ENCODE measurements around the gene FBXO40. TPM values are rescaled to one million over a fixed set of nuclear protein-coding genes. Genes with fewer than 3 reads are reported as not detected.

Gene FBXO40
- total and polyA plus RNA-seq, 12 donors, result 2.9 to 279 (median 217) TPM

DNA sequence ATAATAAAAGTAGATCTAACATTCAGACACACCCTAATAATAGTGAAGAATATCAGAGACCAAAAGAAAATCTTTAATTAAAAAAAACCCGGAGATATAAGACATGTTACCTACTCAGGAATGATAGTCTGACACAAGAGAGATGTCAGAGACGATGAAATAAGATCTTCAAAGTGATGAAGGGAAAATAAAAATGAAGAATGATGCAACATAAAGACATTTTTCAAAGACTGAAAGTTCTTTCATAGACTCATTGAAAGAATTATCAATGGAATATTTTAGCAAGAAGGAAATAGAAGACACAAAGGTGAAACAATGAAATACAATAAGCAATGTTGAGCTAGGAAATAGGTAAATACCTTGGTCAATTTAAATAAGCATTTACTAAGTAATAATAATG, 47.9 kb downstream of the FBXO40 start:
- TF ChIP-seq, protein P1, sequence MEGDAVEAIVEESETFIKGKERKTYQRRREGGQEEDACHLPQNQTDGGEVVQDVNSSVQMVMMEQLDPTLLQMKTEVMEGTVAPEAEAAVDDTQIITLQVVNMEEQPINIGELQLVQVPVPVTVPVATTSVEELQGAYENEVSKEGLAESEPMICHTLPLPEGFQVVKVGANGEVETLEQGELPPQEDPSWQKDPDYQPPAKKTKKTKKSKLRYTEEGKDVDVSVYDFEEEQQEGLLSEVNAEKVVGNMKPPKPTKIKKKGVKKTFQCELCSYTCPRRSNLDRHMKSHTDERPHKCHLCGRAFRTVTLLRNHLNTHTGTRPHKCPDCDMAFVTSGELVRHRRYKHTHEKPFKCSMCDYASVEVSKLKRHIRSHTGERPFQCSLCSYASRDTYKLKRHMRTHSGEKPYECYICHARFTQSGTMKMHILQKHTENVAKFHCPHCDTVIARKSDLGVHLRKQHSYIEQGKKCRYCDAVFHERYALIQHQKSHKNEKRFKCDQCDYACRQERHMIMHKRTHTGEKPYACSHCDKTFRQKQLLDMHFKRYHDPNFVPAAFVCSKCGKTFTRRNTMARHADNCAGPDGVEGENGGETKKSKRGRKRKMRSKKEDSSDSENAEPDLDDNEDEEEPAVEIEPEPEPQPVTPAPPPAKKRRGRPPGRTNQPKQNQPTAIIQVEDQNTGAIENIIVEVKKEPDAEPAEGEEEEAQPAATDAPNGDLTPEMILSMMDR (IDR thresholded peaks at IDR 0.05), result no peak

DNA sequence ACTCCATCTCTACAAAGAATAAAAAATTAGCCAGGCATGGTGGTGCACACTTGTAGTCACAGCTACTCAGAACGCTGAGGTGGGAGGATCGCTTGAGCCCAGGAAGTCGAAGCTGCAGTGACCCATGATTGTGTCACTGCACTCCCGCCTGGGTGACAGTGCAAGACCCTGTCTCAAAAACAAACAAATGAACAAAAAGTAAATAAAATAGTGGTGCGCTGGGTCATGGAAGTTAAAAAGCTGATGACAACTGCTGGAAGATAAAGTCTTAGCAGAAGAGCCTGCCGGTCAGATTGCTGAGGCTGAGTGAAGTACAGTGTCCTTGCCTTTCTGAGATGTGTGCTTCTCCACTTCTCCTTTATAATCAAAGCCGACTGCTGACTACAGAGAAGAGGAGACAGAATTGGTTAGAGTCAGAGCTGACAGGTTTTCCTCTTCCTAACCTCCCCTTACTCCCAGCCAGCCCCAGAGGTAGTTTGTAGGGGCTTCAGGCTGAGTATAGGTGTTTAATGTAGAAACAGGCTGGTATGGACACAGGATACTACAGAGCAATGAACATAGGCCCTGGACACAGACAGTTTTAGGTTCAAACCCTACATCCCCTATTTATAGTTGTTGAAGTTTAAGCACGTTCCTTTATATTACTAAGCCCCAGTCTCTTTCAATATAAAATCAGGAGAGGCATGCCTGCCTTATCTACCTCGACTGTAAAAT, 49.6 kb downstream of the FBXO40 start:
- ATAC-seq, result no peak
- intact Hi-C loops (cut with DNase I), result loop anchor here in 2 of 10 donors (10.0 kb wide), 2 partner anchors 48 to 78 kb away; partner anchors contain the start of genes ARGFX (in 1 of the 2) and FBXO40 (in 1 of the 2)

More for the DNA sequence above, 47.9 kb downstream of the FBXO40 start:
- no peaks in the 10 kb centered on the region for H3K4me1 ChIP-seq
- no peaks in the 10 kb centered on the region for H3K27me3 ChIP-seq
- 95 to 97% methylated on average over 2 of the region's 2 CpGs for WGBS, 2 donors
- no peak overlapping the region for H3K27ac ChIP-seq
- ATAC-seq (no peak), DNase-seq (no peak)
- peaks cover 0 to 93% (median 5%) of the 10 kb centered on the region in 9 donors for H3K36me3 ChIP-seq
- no peak overlapping the region for H3K4me3 ChIP-seq
- no peaks in the 10 kb centered on the region for H3K9me3 ChIP-seq
- intact Hi-C loops (cut with DNase I), result loop anchor here in 2 of 10 donors (10.0 kb wide), 2 partner anchors 46 to 76 kb away; partner anchors contain the start of genes ARGFX (in 1 of the 2) and FBXO40 (in 1 of the 2)

DNA sequence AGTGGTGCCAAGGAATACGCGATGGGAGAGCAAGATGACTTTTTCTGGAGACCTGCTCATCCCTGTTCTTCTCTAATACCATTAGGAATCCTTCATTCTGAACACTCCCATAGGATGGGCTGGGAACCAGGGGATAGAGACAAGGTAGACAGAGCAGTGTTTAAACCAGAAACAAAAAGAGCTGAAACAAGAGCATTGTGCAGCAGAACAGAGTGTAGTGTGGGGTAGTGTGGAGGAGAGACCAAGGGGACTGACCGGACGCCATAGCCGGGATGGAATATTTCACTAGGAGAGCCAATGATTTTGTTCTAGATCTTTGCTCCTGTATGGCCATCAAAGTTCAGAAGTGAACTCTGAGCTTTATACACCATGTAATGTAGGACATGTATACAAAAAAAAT, 51.9 kb downstream of the FBXO40 start:
- intact Hi-C loops (cut with DNase I), result loop anchor here in 5 of 10 donors (5.0 to 10.0 kb wide), 5 partner anchors 43 to 98 kb away; partner anchors contain the start of genes FBXO40 (in 2 of the 5), POLQ (in 2 of the 5) and ARGFX (in 1 of the 5)
- Histone ChIP-seq H3K9me3 (peaks cover 0 to 10% (median 0%) of the 10 kb centered on the region in 11 donors), H3K4me1 (peaks cover 0 to 21% (median 13%) of the 10 kb centered on the region in 9 donors), H3K27me3 (no peaks in the 10 kb centered on the region), H3K4me3 (no peak overlapping the region), H3K36me3 (peaks cover 0 to 71% (median 5%) of the 10 kb centered on the region in 9 donors), H3K27ac (no peak overlapping the region)
- 93 to 97% methylated on average over 5 of the region's 5 CpGs for WGBS, 2 donors
- no peak for DNase-seq
- TF ChIP-seq, protein P1 (IDR thresholded peaks at IDR 0.05), result no peak
- no peak for ATAC-seq

More for the DNA sequence above, 49.6 kb downstream of the FBXO40 start:
- TF ChIP-seq, protein P1 (IDR thresholded peaks at IDR 0.05), result no peak
- H3K4me3 ChIP-seq, result no peak overlapping the region
- 59 to 65% methylated on average over 9 of the region's 9 CpGs for whole genome bisulfite sequencing, 2 donors
- H3K36me3 ChIP-seq, result peaks cover 0 to 84% (median 5%) of the 10 kb centered on the region in 9 donors
- H3K27me3 ChIP-seq, result no peaks in the 10 kb centered on the region
- H3K27ac ChIP-seq, result peak overlapping the region in 1 of 10 donors; percentile 4
- H3K9me3 ChIP-seq, result no peaks in the 10 kb centered on the region
- DNase-seq, result no peak
- peaks cover 0 to 4% (median under 1%) of the 10 kb centered on the region in 9 donors for H3K4me1 ChIP-seq

DNA sequence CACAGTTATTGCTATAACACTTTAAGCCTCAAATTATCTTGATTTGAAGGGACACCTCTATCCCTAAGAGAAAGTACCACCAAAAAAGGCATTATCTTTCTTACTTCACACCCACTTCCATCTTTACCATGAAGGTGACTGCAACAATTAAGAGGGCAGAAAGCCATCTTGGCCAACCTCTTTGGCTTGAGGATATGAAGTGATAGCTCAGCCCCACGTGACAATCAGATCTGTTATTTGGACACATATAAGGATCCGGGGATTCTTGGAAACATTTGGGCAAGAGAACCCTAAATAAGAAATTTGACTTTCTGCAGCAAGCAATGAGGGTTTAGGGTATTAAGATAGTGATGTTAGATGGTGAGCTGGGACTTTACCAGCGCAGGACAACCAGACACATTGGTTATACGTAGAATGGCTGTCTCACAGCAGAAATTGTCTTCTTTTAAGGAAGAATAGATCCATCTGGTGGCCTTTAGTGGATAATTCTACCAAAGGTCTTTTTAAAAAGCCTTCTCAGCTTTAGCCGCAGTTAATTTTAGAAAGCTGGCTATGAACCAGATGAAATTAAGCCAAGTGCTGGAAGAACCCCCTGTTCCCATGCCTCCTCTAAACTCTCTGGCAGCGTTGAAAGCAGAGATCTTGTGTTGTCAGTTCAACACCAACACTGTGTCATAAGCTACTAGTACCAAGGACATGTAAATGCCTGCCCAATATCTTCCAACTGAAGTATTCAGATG, 55.2 kb downstream of the FBXO40 start:
- 19 to 34% methylated on average over 6 of the region's 6 CpGs for WGBS, 2 donors
- H3K36me3 ChIP-seq, result peaks cover 0 to 73% (median 5%) of the 10 kb centered on the region in 9 donors
- ATAC-seq, result peak; percentile 89 to 99 (median 96)

More for the DNA sequence above, 55.2 kb downstream of the FBXO40 start:
- Histone ChIP-seq H3K27me3 (no peaks in the 10 kb centered on the region), H3K27ac (peak overlapping the region; percentile 49 to 83 (median 72)), H3K4me1 (peaks cover 0 to 25% (median 13%) of the 10 kb centered on the region in 9 donors), H3K9me3 (peaks cover 0 to 24% (median 4%) of the 10 kb centered on the region in 11 donors), H3K4me3 (no peak overlapping the region)
- peak in 1 of 2 donors; percentile 74 for DNase-seq
- TF ChIP-seq, protein P1 (IDR thresholded peaks at IDR 0.05), result peak in 4 of 9 donors; percentile 22 to 51 (median 41)
- intact Hi-C loops (cut with DNase I), result loop anchor here in 7 of 10 donors (1.0 to 10.0 kb wide), 7 partner anchors 46 to 102 kb away; partner anchors contain the start of genes FBXO40 (in 2 of the 7), POLQ (in 2 of the 7) and ARGFX (in 1 of the 7)

Measured in heart right ventricle (tissue), 16 donors.